HepG2 (cell line): ENCODE data around the gene TSPAN17.

Experiments used
- ATF6 ChIP-seq: sonication (generic); formaldehyde crosslinking; conservative IDR thresholded peaks from 2 replicates; pipeline ENCODE4 v1.4.0; 2020; ENCODE audit warnings: missing genetic modification reagents
- TRIM24 ChIP-seq: sonication (generic); formaldehyde crosslinking; IDR thresholded peaks from 2 replicates; pipeline ENCODE4 v1.8.0; 2022; ENCODE audit warnings: mild to moderate bottlenecking, missing genetic modification reagents

DNA sequence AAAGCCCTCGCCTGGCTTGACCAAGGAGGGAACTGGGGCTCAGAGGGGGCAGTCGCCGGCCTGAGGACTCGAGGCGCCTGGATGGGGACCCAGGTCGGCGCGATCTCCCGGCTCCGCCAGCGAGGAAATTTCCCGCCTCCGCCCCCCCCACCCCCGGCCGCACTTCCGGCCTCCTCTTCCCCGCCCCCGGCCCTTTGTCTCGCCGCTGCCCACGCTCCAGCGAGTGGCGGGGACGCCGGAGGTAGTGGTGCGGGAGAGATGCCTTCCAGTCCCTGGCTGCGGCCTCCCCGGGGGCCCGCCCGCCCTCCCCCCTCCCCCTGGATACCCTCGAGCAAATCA, 36.9 kb upstream of the TSPAN17 start:
- no peak for TF ChIP-seq TRIM24 (CRISPR knock-in tag)
- TF ChIP-seq ATF6 (CRISPR knock-in tag): no peak
